ENCODE measurements around the gene PSPH.
"Not testable (repeated sequence)": the region's sequence is repeated elsewhere in the genome, so short reads cannot be mapped to it uniquely, and the experiment has no call there.

GRCh38 chr7:56017015-56017414, 34.2 kb downstream of the PSPH start:
- TF ChIP-seq EZH2 (IDR thresholded peaks at IDR 0.05; ENCODE audit: borderline replicate concordance, low read depth, low read length, poor library complexity, severe bottlenecking); CTCF (conservative IDR thresholded peaks at IDR 0.05; ENCODE audit: low read depth, low read length): not testable (repeated sequence)
